Spleen (tissue), 7 donors: ENCODE data around the gene KANK3.

Source experiments
- CTCF ChIP-seq, 11 experiments: fragments of 200-600 bp in 7 of 11; fragments of 450-650 bp in 4 of 11; sonication (generic) in 4 of 11; IDR thresholded peaks in 8 of 11; conservative IDR thresholded peaks in 3 of 11; 1 replicate in 7 of 11; 2 replicates in 4 of 11; pipeline versions ENCODE4 v1.4.0 to v1.8.0; 2016 to 2021; ENCODE audit warnings: antibody characterized with exemption in 11 of 11, inconsistent platforms in 4 of 11, mild to moderate bottlenecking in 1 of 11
- POLR2A ChIP-seq, 3 donors: fragments of 450-650 bp; IDR thresholded peaks; one replicate each; pipeline ENCODE4 v1.5.1; 2017; ENCODE audit warnings: antibody characterized with exemption in 3 of 3, mild to moderate bottlenecking in 1 of 3
- donor health status: DM: no; HTN: no; CAD: no; lungs with moderate emphysema.
- donor health status: DM: no; HTN: no; CAD: no.
- donor health status: DM: no; HTN: no; CAD: no.

GRCh38 chr19:8386990-8387389 lies 43.9 kb upstream of the KANK3 start:
- no peak for TF ChIP-seq CTCF (IDR thresholded peaks at IDR 0.05 in 8 of 11, conservative IDR thresholded peaks at IDR 0.05 in 3 of 11)
- TF ChIP-seq POLR2A (IDR thresholded peaks at IDR 0.05) = no peak
